Measurements from ENCODE around the gene CARD11.
"Not testable (repeated sequence)": the region's sequence is repeated elsewhere in the genome, so short reads cannot be mapped to it uniquely, and the experiment has no call there.

The CARD11 gene

GRCh38 chr7:2928256-2928612 is 115.4 kb downstream of the CARD11 start:
- no peaks in the 10 kb centered on the region for H3K4me1 Mint-ChIP-seq
- ATAC-seq (ENCODE audit: low read depth) (no peak), DNase-seq (ENCODE audit: low spot score in 2 of 2) (no peak)
- H3K4me3 Mint-ChIP-seq: no peak overlapping the region
- no peaks in the 10 kb centered on the region for H3K9me3 Mint-ChIP-seq
- no peak overlapping the region for H3K27ac Mint-ChIP-seq
- peaks cover 35% of the 10 kb centered on the region for H3K36me3 Mint-ChIP-seq
- H3K27me3 Mint-ChIP-seq: no peaks in the 10 kb centered on the region

- Mint-ChIP-seq H3K4me1 (no peaks in the 10 kb centered on the region), H3K27ac (no peak overlapping the region), H3K36me3 (peaks cover 38% of the 10 kb centered on the region), H3K27me3 (no peaks in the 10 kb centered on the region), H3K9me3 (no peaks in the 10 kb centered on the region), H3K4me3 (no peak overlapping the region)
- no peak for ATAC-seq (ENCODE audit: low read depth)
- DNase-seq (ENCODE audit: low spot score in 2 of 2): no peak
Observed at GRCh38 chr7:2927592-2927991, 116.1 kb downstream of the CARD11 start.

- H3K4me1 Mint-ChIP-seq: no peaks in the 10 kb centered on the region
- DNase-seq (ENCODE audit: low spot score in 2 of 2) (no peak), ATAC-seq (ENCODE audit: low read depth) (no peak)
- no peaks in the 10 kb centered on the region for H3K9me3 Mint-ChIP-seq
- H3K27ac Mint-ChIP-seq: no peak overlapping the region
- H3K27me3 Mint-ChIP-seq: no peaks in the 10 kb centered on the region
- H3K4me3 Mint-ChIP-seq: no peak overlapping the region
- H3K36me3 Mint-ChIP-seq: peaks cover 38% of the 10 kb centered on the region
Observed at GRCh38 chr7:2926896-2927405, 116.7 kb downstream of the CARD11 start.

- Mint-ChIP-seq H3K36me3 (peaks cover 40% of the 10 kb centered on the region), H3K9me3 (no peaks in the 10 kb centered on the region), H3K4me3 (no peak overlapping the region)
Observed at GRCh38 chr7:2926120-2926895, 117.4 kb downstream of the CARD11 start.

GRCh38 chr7:2924866-2925840 is 118.5 kb downstream of the CARD11 start:
- Mint-ChIP-seq H3K4me1 (no peaks in the 10 kb centered on the region), H3K4me3 (no peak overlapping the region), H3K27ac (peak overlapping the region; percentile 65), H3K36me3 (peaks cover 48% of the 10 kb centered on the region), H3K9me3 (peaks cover 5% of the 10 kb centered on the region), H3K27me3 (no peaks in the 10 kb centered on the region)
- no peak for ATAC-seq (ENCODE audit: low read depth)
- DNase-seq (ENCODE audit: low spot score in 2 of 2): no peak

More at GRCh38 chr7:2926120-2926895, 117.4 kb downstream of the CARD11 start:
- ATAC-seq (ENCODE audit: low read depth) (no peak), DNase-seq (ENCODE audit: low spot score in 2 of 2) (no peak)
- Mint-ChIP-seq H3K4me1 (no peaks in the 10 kb centered on the region), H3K27me3 (no peaks in the 10 kb centered on the region), H3K27ac (no peak overlapping the region)

GRCh38 chr7:2923886-2924574 is 119.6 kb downstream of the CARD11 start:
- Mint-ChIP-seq H3K9me3 (peaks cover 5% of the 10 kb centered on the region), H3K27ac (no peak overlapping the region), H3K4me1 (no peaks in the 10 kb centered on the region), H3K36me3 (peaks cover 49% of the 10 kb centered on the region), H3K27me3 (no peaks in the 10 kb centered on the region), H3K4me3 (no peak overlapping the region)
- DNase-seq (ENCODE audit: low spot score in 2 of 2) (no peak), ATAC-seq (ENCODE audit: low read depth) (no peak)

- DNase-seq (ENCODE audit: low spot score in 2 of 2) (no peak), ATAC-seq (ENCODE audit: low read depth) (no peak)
- Mint-ChIP-seq H3K9me3 (peaks cover 5% of the 10 kb centered on the region), H3K27me3 (no peaks in the 10 kb centered on the region), H3K27ac (no peak overlapping the region), H3K4me3 (no peak overlapping the region), H3K36me3 (peaks cover 54% of the 10 kb centered on the region), H3K4me1 (no peaks in the 10 kb centered on the region)
Observed at GRCh38 chr7:2923291-2923781, 120.3 kb downstream of the CARD11 start.

- no peak overlapping the region for H3K27ac Mint-ChIP-seq
- ATAC-seq (ENCODE audit: low read depth) (no peak), DNase-seq (ENCODE audit: low spot score in 2 of 2) (no peak)
- H3K9me3 Mint-ChIP-seq: peaks cover 5% of the 10 kb centered on the region
- H3K4me3 Mint-ChIP-seq: no peak overlapping the region
- H3K27me3 Mint-ChIP-seq: no peaks in the 10 kb centered on the region
- H3K36me3 Mint-ChIP-seq: peaks cover 54% of the 10 kb centered on the region
- H3K4me1 Mint-ChIP-seq: no peaks in the 10 kb centered on the region
Observed at GRCh38 chr7:2922866-2923265, 120.8 kb downstream of the CARD11 start.

GRCh38 chr7:2922348-2922691 is 121.3 kb downstream of the CARD11 start:
- peaks cover 5% of the 10 kb centered on the region for H3K9me3 Mint-ChIP-seq
- ATAC-seq (ENCODE audit: low read depth): no peak
- H3K36me3 Mint-ChIP-seq: peaks cover 53% of the 10 kb centered on the region
- DNase-seq (ENCODE audit: low spot score in 2 of 2): no peak
- no peak overlapping the region for H3K4me3 Mint-ChIP-seq
- no peak overlapping the region for H3K27ac Mint-ChIP-seq
- no peaks in the 10 kb centered on the region for H3K27me3 Mint-ChIP-seq
- no peaks in the 10 kb centered on the region for H3K4me1 Mint-ChIP-seq

- Mint-ChIP-seq H3K9me3 (peaks cover 5% of the 10 kb centered on the region), H3K27me3 (no peaks in the 10 kb centered on the region)
Observed at GRCh38 chr7:2921653-2922347, 121.9 kb downstream of the CARD11 start.

GRCh38 chr7:2920956-2921652 is 122.6 kb downstream of the CARD11 start:
- Mint-ChIP-seq H3K9me3 (peaks cover 5% of the 10 kb centered on the region), H3K4me1 (no peaks in the 10 kb centered on the region), H3K27ac (peak overlapping the region; percentile 45), H3K36me3 (peaks cover 51% of the 10 kb centered on the region), H3K27me3 (no peaks in the 10 kb centered on the region), H3K4me3 (no peak overlapping the region)
- DNase-seq (ENCODE audit: low spot score in 2 of 2) (no peak), ATAC-seq (ENCODE audit: low read depth) (no peak)

More at GRCh38 chr7:2921653-2922347, 121.9 kb downstream of the CARD11 start:
- no peak for DNase-seq (ENCODE audit: low spot score in 2 of 2)
- no peaks in the 10 kb centered on the region for H3K4me1 Mint-ChIP-seq
- H3K27ac Mint-ChIP-seq: peak overlapping the region; percentile 45
- no peak for ATAC-seq (ENCODE audit: low read depth)
- H3K36me3 Mint-ChIP-seq: peaks cover 56% of the 10 kb centered on the region
- no peak overlapping the region for H3K4me3 Mint-ChIP-seq

GRCh38 chr7:2920480-2920879 is 123.2 kb downstream of the CARD11 start:
- DNase-seq (ENCODE audit: low spot score in 2 of 2); H3K4me1 Mint-ChIP-seq; ATAC-seq (ENCODE audit: low read depth); H3K4me3 Mint-ChIP-seq; H3K9me3 Mint-ChIP-seq; H3K27me3 Mint-ChIP-seq: not testable (repeated sequence)
- H3K27ac Mint-ChIP-seq: peak overlapping the region; percentile 15
- peaks cover 46% of the 10 kb centered on the region for H3K36me3 Mint-ChIP-seq

GRCh38 chr7:2920041-2920440 is 123.6 kb downstream of the CARD11 start:
- Mint-ChIP-seq H3K9me3 (peaks cover 5% of the 10 kb centered on the region), H3K4me1 (no peaks in the 10 kb centered on the region), H3K4me3 (no peak overlapping the region), H3K36me3 (peaks cover 45% of the 10 kb centered on the region), H3K27me3 (no peaks in the 10 kb centered on the region), H3K27ac (peak overlapping the region; percentile 15)
- no peak for DNase-seq (ENCODE audit: low spot score in 2 of 2)
- ATAC-seq (ENCODE audit: low read depth): no peak
